ENCODE measurements around the gene AKR1D1. TPM values are rescaled to one million over a fixed set of nuclear protein-coding genes. Genes with fewer than 3 reads are reported as not detected.

The AKR1D1 gene
- polyA plus RNA-seq, 2 of the 4 experiments (the other 2 are of a cell fraction), result 0.06 TPM; not detected in 1

- POLR2A ChIA-PET, result no interaction called here
- no peak for FAIRE-seq
- Histone ChIP-seq H3K27ac (no peak overlapping the region), H3K4me2 (no peak overlapping the region), H3K4me1 (no peaks in the 10 kb centered on the region), H3K9me3 (no peaks in the 10 kb centered on the region), H3K4me3 (no peak overlapping the region)
- CTCF ChIA-PET, result interaction anchor here (1.0 kb wide), 1 partner anchor 163 kb away, joined by 3 read pairs; no protein-coding TSS in a partner anchor
- WGBS (ENCODE audit: missing lambda C conversion rate), result 33% methylated on average over 1 of the region's 1 CpG
- DNase-seq (ENCODE audit: low read depth in 1 of 2, low spot score in 1 of 2), result no peak
- no peak for TF ChIP-seq MAZ (IDR thresholded peaks at IDR 0.05; ENCODE audit: borderline replicate concordance, low read depth, low read length)
- no peak for TF ChIP-seq TFCP2L1 (CRISPR knock-in tag; IDR thresholded peaks at IDR 0.05)
- no peak for TF ChIP-seq KDM5A (IDR thresholded peaks at IDR 0.05)
- TF ChIP-seq ATOH8 (CRISPR knock-in tag; IDR thresholded peaks at IDR 0.05; ENCODE audit: low read depth), result no peak
- no peak for TF ChIP-seq POLR2A (IDR thresholded peaks at IDR 0.05; ENCODE audit: low read length)
- no peak for TF ChIP-seq PHF8 (IDR thresholded peaks at IDR 0.05; ENCODE audit: borderline replicate concordance, low read depth)
- no peak for TF ChIP-seq HOXB13 (CRISPR knock-in tag; IDR thresholded peaks at IDR 0.05; ENCODE audit: low read depth)
- no peak for TF ChIP-seq ZNF302 (CRISPR knock-in tag; IDR thresholded peaks at IDR 0.05)
- no peak for TF ChIP-seq TP53 (CRISPR knock-in tag; IDR thresholded peaks at IDR 0.05)
- no peak for ATAC-seq
These were observed 9.3 kb upstream of the AKR1D1 start for GRCh38 chr7:138066954-138067394.

- Histone ChIP-seq H3K27ac (no peak overlapping the region), H3K4me2 (no peak overlapping the region), H3K4me1 (no peaks in the 10 kb centered on the region), H3K4me3 (no peak overlapping the region), H3K9me3 (no peaks in the 10 kb centered on the region)
- WGBS (ENCODE audit: missing lambda C conversion rate), result 62% methylated on average over 3 of the region's 3 CpGs
- FAIRE-seq (no peak), ATAC-seq (no peak), DNase-seq (ENCODE audit: low read depth in 1 of 2, low spot score in 1 of 2) (no peak)
- POLR2A ChIA-PET, result no interaction called here
- CTCF ChIA-PET, result no interaction called here
- TF ChIP-seq CBX2 (IDR thresholded peaks at IDR 0.05; ENCODE audit: borderline replicate concordance, low read depth) (no peak), SMC3 (IDR thresholded peaks at IDR 0.05) (no peak), RCOR1 (IDR thresholded peaks at IDR 0.05; ENCODE audit: low read depth, low read length) (no peak), HEYL (CRISPR knock-in tag; IDR thresholded peaks at IDR 0.05) (no peak), FOSL2 (IDR thresholded peaks at IDR 0.05) (no peak), FOSL2 (CRISPR knock-in tag; IDR thresholded peaks at IDR 0.05) (no peak), NR3C1 (IDR thresholded peaks at IDR 0.05) (no peak), KDM1A (IDR thresholded peaks at IDR 0.05; ENCODE audit: low read depth) (no peak), USF2 (IDR thresholded peaks at IDR 0.05) (no peak)
These were observed 8.5 kb upstream of the AKR1D1 start for GRCh38 chr7:138067774-138068173.

- no peak for DNase-seq (ENCODE audit: low read depth in 1 of 2, low spot score in 1 of 2)
- ChIA-PET CTCF (interaction anchor here (0.6 kb wide), 1 partner anchor 19 kb away, joined by 3 read pairs; no protein-coding TSS in a partner anchor), POLR2A (no interaction called here)
- TF ChIP-seq CEBPB (IDR thresholded peaks at IDR 0.05), result no peak
- no peak overlapping the region for H3K27ac ChIP-seq
- ATAC-seq, result no peak
- H3K4me1 ChIP-seq, result no peaks in the 10 kb centered on the region
- WGBS (ENCODE audit: missing lambda C conversion rate), result 40% methylated on average over 2 of the region's 2 CpGs
- H3K9me3 ChIP-seq, result no peaks in the 10 kb centered on the region
- H3K4me2 ChIP-seq, result no peak overlapping the region
- no peak overlapping the region for H3K4me3 ChIP-seq
- FAIRE-seq, result no peak
These were observed 5.4 kb upstream of the AKR1D1 start for GRCh38 chr7:138070908-138071307.

GRCh38 chr7:138072726-138073125 is 3.5 kb upstream of the AKR1D1 start:
- no peak overlapping the region for H3K4me3 ChIP-seq
- no peaks in the 10 kb centered on the region for H3K4me1 ChIP-seq
- 36% methylated on average over 2 of the region's 2 CpGs for WGBS (ENCODE audit: missing lambda C conversion rate)
- CTCF ChIA-PET, result interaction anchor here (0.6 kb wide), 1 partner anchor 429 kb away, joined by 3 read pairs; no protein-coding TSS in a partner anchor
- H3K9me3 ChIP-seq, result no peaks in the 10 kb centered on the region
- H3K4me2 ChIP-seq, result no peak overlapping the region
- no peak overlapping the region for H3K27ac ChIP-seq
- FAIRE-seq (no peak), DNase-seq (ENCODE audit: low read depth in 1 of 2, low spot score in 1 of 2) (no peak), ATAC-seq (no peak)
- POLR2A ChIA-PET, result no interaction called here
- no peak for TF ChIP-seq HMGXB4 (CRISPR knock-in tag; IDR thresholded peaks at IDR 0.05; ENCODE audit: borderline replicate concordance)
- no peak for TF ChIP-seq ZFP36 (IDR thresholded peaks at IDR 0.05; ENCODE audit: borderline replicate concordance, partially characterized antibody)
- TF ChIP-seq E2F6 (IDR thresholded peaks at IDR 0.05; ENCODE audit: borderline replicate concordance, low read depth), result no peak
- no peak for TF ChIP-seq MYC (IDR thresholded peaks at IDR 0.05; ENCODE audit: borderline replicate concordance, low read length)
- TF ChIP-seq NPAS2 (CRISPR knock-in tag; IDR thresholded peaks at IDR 0.05; ENCODE audit: borderline replicate concordance), result no peak
- no peak for TF ChIP-seq ELK1 (IDR thresholded peaks at IDR 0.05; ENCODE audit: low read depth, low read length)
- TF ChIP-seq ZNF302 (CRISPR knock-in tag; IDR thresholded peaks at IDR 0.05), result no peak
- no peak for TF ChIP-seq GATA3 (IDR thresholded peaks at IDR 0.05; ENCODE audit: borderline replicate concordance)
- TF ChIP-seq SREBF2 (IDR thresholded peaks at IDR 0.05), result no peak
- TF ChIP-seq MAX (IDR thresholded peaks at IDR 0.05), result no peak
- TF ChIP-seq RFX5 (IDR thresholded peaks at IDR 0.05), result no peak
